Breast epithelium (tissue), 4 donors: ENCODE results near the gene SSC5D. TPM values are rescaled to one million over a fixed set of nuclear protein-coding genes. Genes with fewer than 3 reads are reported as not detected.

Experiments used
- DNase-seq, 2 donors: peaks; one replicate each; pipeline ENCODE4 v3.0.0-alpha.2; 2019; ENCODE audit warnings: low spot score in 2 of 2
- H3K27ac ChIP-seq, 2 donors: fragments of 200-600 bp; sonication (generic) in 1 of 2; one replicate each; pipeline ENCODE4 v1.5.1; 2016 to 2019; ENCODE audit warnings: mild to moderate bottlenecking in 1 of 2
- H3K27me3 ChIP-seq, 2 donors: fragments of 200-600 bp; sonication (generic) in 1 of 2; one replicate each; pipeline versions ENCODE4 v1.5.1 to v1.6.0; 2017 to 2019; ENCODE audit warnings: control low read depth in 1 of 2, mild to moderate bottlenecking in 1 of 2
- H3K36me3 ChIP-seq: fragments of 200-600 bp; one replicate; pipeline ENCODE4 v1.5.1; 2019
- H3K4me1 ChIP-seq, 2 donors: fragments of 200-600 bp; sonication (generic); one replicate each; pipeline ENCODE4 v1.5.1; 2016 to 2019; ENCODE audit warnings: control low read depth in 1 of 2
- H3K4me3 ChIP-seq, 3 donors: fragments of 200-600 bp; sonication (generic); 1 replicate in 2 of 3; 2 replicates in 1 of 3; pipeline ENCODE4 v1.5.1; 2016 to 2019; ENCODE audit warnings: mild to moderate bottlenecking in 3 of 3, moderate library complexity in 2 of 3
- H3K9me3 ChIP-seq, 2 donors: fragments of 200-600 bp; sonication (generic) in 1 of 2; one replicate each; pipeline ENCODE4 v1.5.1; 2016 to 2019; ENCODE audit warnings: control low read depth in 1 of 2
- CTCF ChIP-seq, 3 donors: fragments of 450-650 bp; IDR thresholded peaks; one replicate each; pipeline ENCODE4 v1.5.1; 2016 to 2017; ENCODE audit warnings: antibody characterized with exemption in 3 of 3, mild to moderate bottlenecking in 3 of 3, moderate library complexity in 3 of 3
- POLR2A ChIP-seq: fragments of 450-650 bp; IDR thresholded peaks from one replicate; pipeline ENCODE4 v1.6.1; 2016; ENCODE audit warnings: antibody characterized with exemption, mild to moderate bottlenecking, moderate library complexity
- POLR2AphosphoS5 ChIP-seq, 3 donors: sonication (generic); formaldehyde crosslinking; IDR thresholded peaks; one replicate each; pipeline ENCODE4 v1.6.1; 2017; ENCODE audit warnings: antibody characterized with exemption in 3 of 3
- intact Hi-C: fragments of 100-400 bp; cut with DNase I; formaldehyde crosslinking; loops from one replicate; pipeline ENCODE4 v1.15.1; 2023; ENCODE audit warnings: low total_unique reads
- total RNA-seq, 3 donors: library from RNA; depleted of rRNA; stranded (reverse); fragments of >200 nt; gene quantifications; one replicate each; pipeline ENCODE4 v1.1.0, GENCODE V29; 2016

The SSC5D gene
- total RNA-seq, 3 donors from 2014 or later = 3.6 to 7.2 (median 3.8) TPM

- no peaks in the 10 kb centered on the region for H3K4me1 ChIP-seq
- TF ChIP-seq CTCF (IDR thresholded peaks at IDR 0.05) (no peak), POLR2A (no peak)
- intact Hi-C loops = no loop called here
- H3K4me3 ChIP-seq = no peak overlapping the region
- H3K36me3 ChIP-seq = no peaks in the 10 kb centered on the region
- H3K9me3 ChIP-seq = no peaks in the 10 kb centered on the region
- no peaks in the 10 kb centered on the region for H3K27me3 ChIP-seq
- DNase-seq = no peak
- H3K27ac ChIP-seq = no peak overlapping the region
Observed at GRCh38 chr19:55539090-55539984, 51.1 kb downstream of the SSC5D start.

GRCh38 chr19:55540619-55541018, 52.4 kb downstream of the SSC5D start:
- Histone ChIP-seq H3K27ac (no peak overlapping the region), H3K27me3 (no peaks in the 10 kb centered on the region), H3K4me3 (no peak overlapping the region), H3K9me3 (no peaks in the 10 kb centered on the region), H3K4me1 (no peaks in the 10 kb centered on the region), H3K36me3 (no peaks in the 10 kb centered on the region)
- DNase-seq = no peak
- TF ChIP-seq POLR2AphosphoS5 (IDR thresholded peaks at IDR 0.05) (no peak), CTCF (IDR thresholded peaks at IDR 0.05) (no peak), POLR2A (no peak)
- intact Hi-C loops = no loop called here

GRCh38 chr19:55541091-55541490, 52.9 kb downstream of the SSC5D start:
- no peak for TF ChIP-seq POLR2A
- no peak for TF ChIP-seq POLR2AphosphoS5 (IDR thresholded peaks at IDR 0.05)
- TF ChIP-seq CTCF (IDR thresholded peaks at IDR 0.05) = no peak
- H3K9me3 ChIP-seq = no peaks in the 10 kb centered on the region
- H3K27ac ChIP-seq = no peak overlapping the region
- DNase-seq = no peak
- H3K4me3 ChIP-seq = no peak overlapping the region
- H3K36me3 ChIP-seq = no peaks in the 10 kb centered on the region
- intact Hi-C loops = no loop called here
- no peaks in the 10 kb centered on the region for H3K4me1 ChIP-seq
- H3K27me3 ChIP-seq = no peaks in the 10 kb centered on the region

GRCh38 chr19:55542292-55542855, 54.1 kb downstream of the SSC5D start:
- Histone ChIP-seq H3K27ac (no peak overlapping the region), H3K4me1 (peaks cover 0 to 6% of the 10 kb centered on the region in 2 donors), H3K36me3 (no peaks in the 10 kb centered on the region), H3K27me3 (no peaks in the 10 kb centered on the region), H3K9me3 (no peaks in the 10 kb centered on the region), H3K4me3 (no peak overlapping the region)
- intact Hi-C loops = no loop called here
- DNase-seq = no peak
- no peak for TF ChIP-seq POLR2AphosphoS5 (IDR thresholded peaks at IDR 0.05)

- no peak for DNase-seq
- Histone ChIP-seq H3K4me3 (no peak overlapping the region), H3K27ac (no peak overlapping the region), H3K9me3 (no peaks in the 10 kb centered on the region), H3K4me1 (peaks cover 0 to 6% of the 10 kb centered on the region in 2 donors), H3K27me3 (no peaks in the 10 kb centered on the region), H3K36me3 (no peaks in the 10 kb centered on the region)
- intact Hi-C loops = no loop called here
- TF ChIP-seq CTCF (IDR thresholded peaks at IDR 0.05) = no peak
Observed at GRCh38 chr19:55543567-55543966, 55.3 kb downstream of the SSC5D start.
